Measurements from ENCODE around the gene TMEM135.

Gene TMEM135

GRCh38 chr11:87256694-87257340 lies 219.1 kb downstream of the TMEM135 start:
- H3K27me3 ChIP-seq (ENCODE audit: insufficient read depth, low read depth), result no peaks in the 10 kb centered on the region
- H3K4me1 ChIP-seq (ENCODE audit: low read depth, poor library complexity, severe bottlenecking), result no peaks in the 10 kb centered on the region
- no peak overlapping the region for H3K27ac ChIP-seq
- no peak overlapping the region for H3K4me3 ChIP-seq (IDR thresholded peaks at IDR 0.05; ENCODE audit: insufficient read depth, low read depth, low read length)
- no peak overlapping the region for H3K9ac ChIP-seq
- no peaks in the 10 kb centered on the region for H4K20me1 ChIP-seq (ENCODE audit: insufficient read depth)
- H2AFZ ChIP-seq (ENCODE audit: low read depth), result no peak overlapping the region
- TF ChIP-seq CTCF (conservative IDR thresholded peaks at IDR 0.05; ENCODE audit: low read depth, low read length), result no peak
- H3K36me3 ChIP-seq (ENCODE audit: insufficient read depth), result no peaks in the 10 kb centered on the region
- no peak overlapping the region for H3K4me2 ChIP-seq
- no peaks in the 10 kb centered on the region for H3K79me2 ChIP-seq (ENCODE audit: insufficient read depth, low read depth)

GRCh38 chr11:87258171-87258833 lies 220.6 kb downstream of the TMEM135 start:
- Histone ChIP-seq H3K4me3 (IDR thresholded peaks at IDR 0.05; ENCODE audit: insufficient read depth, low read depth, low read length) (no peak overlapping the region), H3K4me2 (no peak overlapping the region), H3K36me3 (ENCODE audit: insufficient read depth) (no peaks in the 10 kb centered on the region), H3K4me1 (ENCODE audit: low read depth, poor library complexity, severe bottlenecking) (no peaks in the 10 kb centered on the region), H3K27ac (no peak overlapping the region), H2AFZ (ENCODE audit: low read depth) (no peak overlapping the region), H4K20me1 (ENCODE audit: insufficient read depth) (no peaks in the 10 kb centered on the region), H3K79me2 (ENCODE audit: insufficient read depth, low read depth) (no peaks in the 10 kb centered on the region), H3K9ac (no peak overlapping the region), H3K27me3 (ENCODE audit: insufficient read depth, low read depth) (no peaks in the 10 kb centered on the region)
- TF ChIP-seq CTCF (conservative IDR thresholded peaks at IDR 0.05; ENCODE audit: low read depth, low read length), result no peak

GRCh38 chr11:87259736-87260135 lies 222.0 kb downstream of the TMEM135 start:
- Histone ChIP-seq H3K27ac (no peak overlapping the region), H3K4me3 (IDR thresholded peaks at IDR 0.05; ENCODE audit: insufficient read depth, low read depth, low read length) (no peak overlapping the region), H3K4me2 (no peak overlapping the region), H4K20me1 (ENCODE audit: insufficient read depth) (no peaks in the 10 kb centered on the region), H2AFZ (ENCODE audit: low read depth) (no peak overlapping the region), H3K79me2 (ENCODE audit: insufficient read depth, low read depth) (no peaks in the 10 kb centered on the region), H3K9ac (no peak overlapping the region), H3K4me1 (ENCODE audit: low read depth, poor library complexity, severe bottlenecking) (no peaks in the 10 kb centered on the region), H3K36me3 (ENCODE audit: insufficient read depth) (no peaks in the 10 kb centered on the region), H3K27me3 (ENCODE audit: insufficient read depth, low read depth) (no peaks in the 10 kb centered on the region)
- no peak for TF ChIP-seq CTCF (conservative IDR thresholded peaks at IDR 0.05; ENCODE audit: low read depth, low read length)

- no peaks in the 10 kb centered on the region for H3K79me2 ChIP-seq (ENCODE audit: insufficient read depth, low read depth)
- H3K9ac ChIP-seq, result no peak overlapping the region
- no peak overlapping the region for H3K27ac ChIP-seq
- TF ChIP-seq CTCF (conservative IDR thresholded peaks at IDR 0.05; ENCODE audit: low read depth, low read length), result no peak
- no peaks in the 10 kb centered on the region for H3K36me3 ChIP-seq (ENCODE audit: insufficient read depth)
- H2AFZ ChIP-seq (ENCODE audit: low read depth), result no peak overlapping the region
- H3K4me3 ChIP-seq (IDR thresholded peaks at IDR 0.05; ENCODE audit: insufficient read depth, low read depth, low read length), result no peak overlapping the region
- H3K4me1 ChIP-seq (ENCODE audit: low read depth, poor library complexity, severe bottlenecking), result no peaks in the 10 kb centered on the region
- no peaks in the 10 kb centered on the region for H3K27me3 ChIP-seq (ENCODE audit: insufficient read depth, low read depth)
- no peak overlapping the region for H3K4me2 ChIP-seq
- no peaks in the 10 kb centered on the region for H4K20me1 ChIP-seq (ENCODE audit: insufficient read depth)
Measured at GRCh38 chr11:87260811-87261210, 223.1 kb downstream of the TMEM135 start.

Data from KMS-11 (cell line).